GM18505 (cell line): ENCODE data around the gene EEFSEC.

ENCODE experiments used
- ATAC-seq: cut with Tn5 transposase; IDR thresholded peaks from one replicate; pipeline ENCODE4 v1.9.1; 2021; ENCODE audit not compliant: unreplicated experiment
- POLR2A ChIP-seq: IDR thresholded peaks from 4 replicates; pipeline ENCODE4 v1.6.1; 2011; ENCODE audit warnings: borderline replicate concordance; ENCODE audit not compliant: insufficient read depth, insufficient read length; ENCODE audit errors: extremely low read depth

EEFSEC gene

DNA sequence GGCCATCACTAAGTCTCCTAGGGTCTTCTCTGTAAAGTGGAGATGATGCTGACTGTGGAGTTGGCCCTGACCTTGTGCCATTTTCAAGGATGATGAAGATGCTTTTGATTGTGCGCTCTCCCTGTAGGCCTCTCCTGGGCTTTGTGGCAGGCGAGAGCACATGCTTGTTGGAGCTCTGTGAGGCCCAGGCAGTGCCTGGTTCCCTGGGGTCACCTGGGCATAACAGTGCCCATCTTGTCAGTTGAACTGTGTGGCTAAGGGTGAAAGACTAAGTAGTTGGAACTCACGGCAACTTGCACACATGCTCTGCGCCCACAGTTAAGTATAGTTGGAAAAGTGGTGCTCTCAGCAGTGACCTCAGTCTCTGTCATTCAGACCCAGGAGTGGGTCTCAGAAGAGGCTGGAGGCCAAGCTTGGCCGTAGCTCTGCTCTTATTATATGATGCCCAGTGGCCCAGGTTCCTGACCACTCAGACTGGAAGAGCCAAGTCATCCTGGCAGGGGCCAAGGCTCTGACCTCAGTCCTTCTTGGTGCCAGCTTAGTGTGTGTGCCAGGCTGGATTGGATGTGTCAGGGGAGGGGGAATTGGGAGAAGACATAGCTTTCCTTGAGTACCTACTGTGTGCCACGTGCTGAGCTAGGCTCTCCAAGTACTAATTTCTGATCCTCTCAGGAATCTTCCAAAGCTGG is 154.6 kb downstream of the EEFSEC start:
- no peak for ATAC-seq
- TF ChIP-seq POLR2A = no peak

DNA sequence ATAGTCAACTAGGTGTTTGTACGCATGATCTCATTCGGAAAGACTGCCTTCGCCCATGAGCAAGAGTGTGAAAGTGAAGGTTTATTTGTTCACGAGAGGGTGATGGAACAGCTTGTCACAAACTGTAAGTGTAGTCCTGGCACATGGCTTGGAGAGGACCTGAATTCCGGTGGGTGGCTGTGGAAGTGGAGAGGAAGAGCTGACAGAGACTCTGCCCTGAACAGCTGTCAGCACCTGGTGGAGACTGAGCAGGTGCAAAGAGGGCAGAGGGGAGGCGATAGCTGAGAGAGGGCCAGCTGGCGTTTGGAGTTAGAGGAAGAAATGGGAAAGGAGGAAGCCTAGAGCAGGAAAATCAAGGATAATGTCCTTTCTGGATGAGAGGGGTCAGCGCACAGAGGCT is 155.7 kb downstream of the EEFSEC start:
- ATAC-seq = no peak
- no peak for TF ChIP-seq POLR2A

DNA sequence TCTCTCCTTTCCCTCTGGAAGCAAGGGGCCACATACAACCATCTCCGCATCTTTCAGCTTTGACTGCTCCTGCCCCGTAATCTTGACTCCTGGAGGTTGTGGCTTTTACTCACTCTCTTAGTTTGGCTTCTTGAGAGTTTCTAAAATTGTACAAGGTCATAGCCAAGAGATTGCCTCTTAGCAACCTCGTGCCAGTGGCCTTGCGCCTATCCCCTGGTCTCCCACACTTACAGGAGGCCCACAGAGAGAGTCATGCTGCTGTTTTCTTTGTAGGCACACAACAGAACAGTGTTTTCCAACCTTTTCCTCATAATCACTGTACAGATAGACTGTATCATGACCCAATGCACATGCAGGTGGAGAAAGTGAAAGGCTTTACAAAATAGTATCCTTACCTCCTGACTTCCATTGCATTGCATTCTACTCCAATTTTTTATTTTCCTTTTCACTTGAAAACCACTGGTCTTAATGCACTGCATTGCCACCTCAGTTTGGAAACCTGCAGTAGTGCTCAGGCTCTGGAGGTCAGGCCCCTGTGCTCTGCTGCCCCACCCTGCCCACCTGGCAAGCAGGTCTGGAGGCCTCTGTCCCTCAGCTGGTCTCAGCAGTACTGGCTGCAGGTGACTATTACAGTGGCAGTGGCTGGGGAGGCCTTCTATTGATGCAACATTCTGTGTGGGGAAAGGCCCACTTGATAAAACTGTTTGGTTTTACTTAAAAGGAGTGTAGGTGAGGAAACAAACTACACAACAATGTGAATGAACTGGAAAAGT is 157.2 kb downstream of the EEFSEC start:
- TF ChIP-seq POLR2A = no peak
- no peak for ATAC-seq

DNA sequence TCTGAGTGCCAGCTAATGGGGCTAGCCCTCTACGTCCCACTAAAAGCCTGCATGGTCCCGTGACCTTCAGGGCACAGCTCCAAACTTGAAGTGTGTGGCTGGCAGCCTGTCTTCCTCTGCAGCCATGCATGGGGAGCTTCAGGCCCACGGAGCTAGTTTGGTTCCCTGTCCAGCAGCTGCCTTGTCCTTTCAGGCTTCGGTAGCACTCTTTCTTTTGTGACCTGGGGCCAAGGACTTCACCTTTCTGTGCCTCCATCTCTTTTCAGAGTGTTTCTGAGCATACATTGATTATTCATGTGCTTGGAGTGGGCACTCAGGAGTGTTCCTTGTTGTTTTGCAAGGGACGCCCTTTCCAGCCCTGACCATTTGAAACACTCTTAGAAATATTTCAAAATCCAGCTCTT is 158.2 kb downstream of the EEFSEC start:
- no peak for TF ChIP-seq POLR2A
- no peak for ATAC-seq

DNA sequence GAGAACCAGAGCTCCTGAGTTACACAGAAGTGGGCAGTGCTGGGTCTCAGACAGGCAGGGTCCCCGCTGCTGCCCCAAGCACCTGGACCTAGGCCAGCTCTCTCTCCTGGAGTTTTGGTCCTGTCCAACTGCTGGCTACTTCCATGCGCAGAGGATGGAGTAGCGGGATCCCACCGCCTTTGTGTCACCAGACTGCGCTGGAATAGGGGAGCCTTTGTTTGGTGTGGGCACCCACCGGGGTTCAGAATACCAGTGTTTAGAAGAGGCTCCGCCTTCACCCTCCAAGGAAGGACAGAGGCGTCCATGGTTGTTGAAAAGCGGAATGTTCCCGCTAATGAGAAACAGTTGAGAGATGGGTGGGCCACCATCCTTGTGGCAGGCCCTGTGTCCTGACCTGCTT is 159.0 kb downstream of the EEFSEC start:
- no peak for ATAC-seq
- no peak for TF ChIP-seq POLR2A

DNA sequence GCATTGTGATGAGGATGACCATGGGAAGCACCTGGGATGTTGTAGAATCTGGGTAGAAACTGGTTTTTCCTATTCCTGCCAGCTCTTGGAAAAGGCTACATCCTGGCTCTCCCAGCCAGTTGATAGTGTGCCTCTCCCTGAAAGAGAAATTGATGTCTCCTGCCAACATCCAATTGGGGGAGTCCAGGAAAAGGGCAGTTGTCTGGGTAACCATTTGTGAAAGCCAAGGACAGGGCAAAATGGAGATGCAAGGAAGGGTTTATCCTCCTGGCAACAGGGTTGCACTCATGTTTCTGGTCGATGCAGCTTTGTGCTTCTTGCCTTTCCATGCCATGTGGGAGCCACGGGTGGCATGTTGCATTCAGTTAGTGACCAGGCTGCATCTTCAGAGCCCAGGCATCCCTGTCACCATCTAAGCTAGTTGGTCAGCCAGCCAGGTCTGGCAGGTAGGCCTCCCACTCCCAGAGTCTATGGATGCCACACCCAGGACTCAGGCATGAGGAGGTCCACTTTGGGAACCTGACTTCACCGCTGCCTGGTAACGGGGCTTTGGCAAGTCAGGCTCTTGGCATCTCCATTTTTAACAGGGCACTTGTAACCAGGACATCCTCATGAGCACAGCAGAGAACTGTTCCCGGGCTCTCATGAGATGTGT is 159.9 kb downstream of the EEFSEC start:
- no peak for ATAC-seq
- no peak for TF ChIP-seq POLR2A

DNA sequence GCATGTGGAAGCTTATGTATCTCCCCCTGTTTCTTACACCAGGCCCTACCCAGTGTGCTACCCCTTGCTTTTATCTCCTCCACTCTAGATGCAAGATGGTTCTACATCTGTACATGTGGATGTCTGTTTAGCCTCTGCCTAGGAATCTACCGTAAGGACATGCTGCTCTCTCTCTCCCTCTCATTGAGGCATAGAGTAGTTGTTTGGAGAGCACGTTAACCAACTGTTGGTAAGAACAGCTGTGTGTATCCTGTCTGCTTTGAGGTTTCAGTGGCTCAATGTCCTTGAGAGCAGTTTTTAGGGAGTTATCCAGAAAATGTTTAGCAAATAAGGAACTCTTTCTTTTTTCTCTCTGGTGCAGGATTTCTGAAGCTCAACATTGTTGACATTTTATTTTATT is 160.7 kb downstream of the EEFSEC start:
- no peak for TF ChIP-seq POLR2A
- ATAC-seq = no peak

DNA sequence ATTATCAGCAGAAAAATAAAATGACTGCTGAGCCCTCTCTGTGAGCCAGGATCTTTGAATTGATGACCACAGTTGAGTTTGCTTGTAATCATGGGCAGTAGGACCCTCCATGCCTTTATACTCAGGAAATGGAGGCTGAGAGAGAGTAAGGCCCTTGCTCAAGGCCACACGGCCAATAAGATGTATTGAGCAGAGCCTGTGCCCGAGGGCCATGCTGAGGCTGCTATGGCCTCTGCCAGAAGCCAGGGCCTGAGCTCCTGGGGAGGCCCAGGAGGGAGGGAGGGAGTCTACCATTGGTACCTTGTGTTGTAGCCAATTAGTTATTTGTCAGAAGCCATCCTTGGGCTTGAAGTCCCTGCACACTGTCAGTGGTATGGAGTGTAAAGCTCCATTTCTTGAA is 162.0 kb downstream of the EEFSEC start:
- TF ChIP-seq POLR2A = no peak
- ATAC-seq = no peak

DNA sequence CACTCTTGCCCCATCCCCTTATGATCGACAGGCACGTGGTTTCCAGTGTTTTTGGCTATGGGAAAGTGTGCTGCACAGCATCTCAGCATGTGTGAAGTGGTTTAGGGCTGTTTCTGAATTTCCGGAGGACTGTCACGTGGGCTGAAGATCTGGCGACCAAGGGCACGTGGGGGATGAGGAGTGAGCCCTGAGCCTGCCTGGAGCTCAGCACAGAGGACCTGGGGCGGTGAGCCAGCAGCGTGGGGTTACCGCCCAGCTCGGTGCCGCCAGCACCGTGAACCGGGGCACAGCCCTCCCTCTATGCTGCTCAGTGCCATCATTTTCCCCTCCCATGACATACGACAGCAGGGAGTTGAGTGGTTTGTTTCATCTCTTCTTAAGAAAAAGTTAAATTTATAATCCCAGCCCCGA is 163.2 kb downstream of the EEFSEC start:
- no peak for ATAC-seq
- no peak for TF ChIP-seq POLR2A

DNA sequence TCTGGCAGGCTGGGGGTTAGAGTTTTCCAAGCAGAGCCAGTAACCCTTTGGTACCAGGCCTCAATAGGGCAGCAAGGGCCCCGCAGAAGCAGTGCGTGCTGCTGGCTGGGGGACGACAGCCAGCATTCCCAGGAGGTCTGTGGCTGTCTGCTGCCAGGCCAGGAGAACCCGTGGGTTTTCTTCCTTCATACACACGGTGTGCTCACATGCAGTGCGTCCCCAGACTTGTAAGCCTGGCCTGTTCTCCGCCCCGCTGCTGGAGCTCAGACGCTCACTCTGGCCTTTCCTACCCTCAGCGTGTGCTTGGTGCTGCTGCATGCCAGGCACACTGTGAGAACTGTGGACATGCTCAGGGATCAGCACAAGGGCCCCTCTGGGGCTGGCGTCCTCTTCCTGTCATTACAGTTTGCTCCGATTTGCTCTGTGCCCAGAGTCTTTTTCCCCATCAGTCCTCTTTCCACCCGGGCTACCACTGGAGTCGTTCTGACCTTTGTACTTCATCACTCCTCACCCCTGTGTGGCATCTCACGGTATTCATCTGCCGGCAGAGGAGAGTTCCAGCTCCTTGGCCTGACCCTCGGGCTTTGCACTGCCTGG is 163.9 kb downstream of the EEFSEC start:
- TF ChIP-seq POLR2A = no peak
- no peak for ATAC-seq

DNA sequence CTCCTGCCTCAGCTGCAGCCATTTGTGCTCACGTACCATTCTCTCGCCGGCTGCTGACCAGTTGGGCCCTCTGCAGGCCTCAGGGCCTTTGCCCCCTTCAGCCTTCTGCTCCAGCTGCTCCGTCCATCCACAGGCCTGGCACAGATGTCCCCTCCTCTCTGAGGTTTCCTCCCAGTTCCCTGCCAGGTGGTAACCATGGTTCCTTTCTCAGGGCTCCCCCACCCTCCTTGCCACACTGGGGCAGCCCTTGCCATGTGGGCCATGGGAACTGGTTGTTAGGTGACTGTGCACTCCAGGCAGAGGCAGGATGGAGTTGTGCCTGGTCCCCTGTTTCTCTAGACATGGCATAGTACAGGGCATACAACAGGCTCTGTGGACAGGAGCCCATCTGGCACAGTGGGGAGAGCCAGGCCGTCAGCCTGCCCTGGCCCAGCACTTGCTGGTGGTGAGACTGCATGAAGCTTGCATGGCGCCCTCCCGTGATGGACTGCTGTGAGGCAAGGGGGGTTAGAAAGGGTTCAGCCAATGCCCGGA is 164.5 kb downstream of the EEFSEC start:
- TF ChIP-seq POLR2A = no peak
- no peak for ATAC-seq

DNA sequence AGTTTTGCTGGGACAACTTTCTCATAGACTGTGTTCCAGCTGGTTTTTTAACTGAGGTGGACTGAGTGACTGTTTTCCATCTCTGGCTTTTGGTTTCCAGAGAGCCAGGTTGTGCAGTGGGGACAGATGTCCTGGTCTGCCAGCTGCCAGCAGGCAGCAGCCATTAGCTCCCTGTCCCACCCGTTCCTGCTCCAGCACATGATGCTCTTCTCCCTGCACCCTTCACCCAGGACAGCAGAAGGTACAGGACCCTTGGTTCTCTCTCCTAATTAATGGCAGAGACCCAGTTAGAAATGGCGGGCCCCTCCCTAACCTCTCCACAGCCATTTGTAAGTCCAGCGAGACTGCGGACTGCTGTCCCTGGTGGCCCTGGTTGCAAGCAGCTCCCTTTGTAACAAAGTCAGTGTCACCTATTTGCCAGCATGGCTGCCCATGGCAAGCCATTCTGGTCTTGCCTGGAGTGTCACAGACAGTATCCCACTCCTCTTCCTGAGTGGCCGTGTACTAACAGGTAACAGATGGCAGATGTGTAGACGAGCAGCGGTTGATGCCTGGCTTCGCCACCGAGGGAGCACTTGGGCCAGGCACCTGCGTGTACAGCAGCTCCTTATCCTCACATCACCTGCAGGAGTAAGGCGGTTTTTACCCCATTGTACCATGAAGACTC is 165.1 kb downstream of the EEFSEC start:
- TF ChIP-seq POLR2A = no peak
- ATAC-seq = no peak

DNA sequence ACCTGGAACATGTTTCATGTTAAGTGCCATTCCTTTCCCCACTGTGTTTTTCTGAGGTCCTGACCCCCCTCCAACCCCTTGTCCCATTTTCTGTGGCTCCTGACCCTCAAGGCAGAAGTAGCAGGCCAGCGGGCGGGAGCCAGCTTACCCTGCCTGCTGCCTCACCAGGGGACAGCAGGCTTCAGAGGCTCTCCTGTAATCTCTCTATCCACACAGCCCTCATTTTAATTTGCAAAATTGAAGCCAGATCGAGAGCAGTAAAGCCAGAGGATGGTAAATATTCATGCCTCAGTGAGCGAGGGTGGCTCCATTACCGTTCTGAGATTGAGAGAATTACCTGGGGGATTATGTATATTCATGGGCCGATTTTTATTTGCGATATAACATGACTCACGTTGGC is 165.8 kb downstream of the EEFSEC start:
- TF ChIP-seq POLR2A = no peak
- no peak for ATAC-seq
